HEK293 (cell line): ENCODE data around the gene CDK2.

ENCODE experiments used
- CTCF ChIA-PET: fragments of 350-600 bp; formaldehyde crosslinking; extraction: SDS; loops from one replicate; lab custom pipeline; 2021; ENCODE audit warnings: antibody characterized with exemption; lab: Yijun Ruan, JAX
- POLR2A ChIA-PET: fragments of 300-600 bp; formaldehyde crosslinking; extraction: SDS; loops from one replicate; lab custom pipeline; 2020; ENCODE audit warnings: antibody characterized with exemption, inconsistent platforms; lab: Yijun Ruan, JAX
- H3K27ac ChIP-seq: fragments of 200-500 bp; sonication (Bioruptor generic); 2 replicates; pipeline ENCODE4 v1.5.1; 2014; ENCODE audit warnings: low read depth, low read length, control low read depth, inconsistent platforms; ENCODE audit errors: extremely low read depth
- H3K36me3 ChIP-seq, 2 experiments: fragments of 200-500 bp in 1 of 2; sonication (Bioruptor generic) in 1 of 2; 1 replicate in 1 of 2; 2 replicates in 1 of 2; pipeline ENCODE4 v1.5.1; 2014 to 2017; ENCODE audit warnings: inconsistent platforms in 2 of 2, low read length in 2 of 2; ENCODE audit not compliant: control insufficient read depth in 2 of 2, insufficient read depth in 1 of 2
- H3K4me1 ChIP-seq: fragments of 200-500 bp; sonication (Bioruptor generic); 2 replicates; pipeline ENCODE4 v1.5.1; 2014; ENCODE audit warnings: mild to moderate bottlenecking, low read length, inconsistent platforms; ENCODE audit not compliant: control insufficient read depth, insufficient read depth
- H3K4me3 ChIP-seq: 2 replicates; pipeline ENCODE4 v1.5.1; 2011; ENCODE audit warnings: low read depth, mild to moderate bottlenecking, control low read depth, low read length, moderate library complexity
- H3K9me3 ChIP-seq: fragments of 200-500 bp; sonication (Bioruptor generic); 2 replicates; pipeline ENCODE4 v1.5.1; 2014; ENCODE audit warnings: low read depth, low read length, inconsistent platforms; ENCODE audit not compliant: control insufficient read depth, insufficient read depth
- EGR2 ChIP-seq: fragments of 450-650 bp; formaldehyde crosslinking; IDR thresholded peaks from 2 replicates; pipeline ENCODE4 v1.5.1; 2016; ENCODE audit warnings: low read depth, missing biosample characterization, missing genetic modification characterization
- HOXA7 ChIP-seq: sonication (generic); formaldehyde crosslinking; IDR thresholded peaks from 2 replicates; pipeline ENCODE4 v1.8.1; 2022; ENCODE audit warnings: missing genetic modification reagents, borderline replicate concordance
- MYNN ChIP-seq: fragments of 450-650 bp; formaldehyde crosslinking; IDR thresholded peaks from 2 replicates; pipeline ENCODE4 v1.5.1; 2016; ENCODE audit warnings: missing biosample characterization, missing genetic modification characterization, borderline replicate concordance
- SCRT1 ChIP-seq: fragments of 450-650 bp; formaldehyde crosslinking; IDR thresholded peaks from 2 replicates; pipeline ENCODE4 v1.5.1; 2016; ENCODE audit warnings: missing biosample characterization, missing genetic modification characterization, borderline replicate concordance
- SETDB1 ChIP-seq: IDR thresholded peaks from one replicate; pipeline ENCODE4 v1.6.1; 2017; ENCODE audit warnings: mild to moderate bottlenecking, low read length, moderate library complexity, mixed read lengths; ENCODE audit not compliant: insufficient read length
- TRIM28 ChIP-seq: IDR thresholded peaks from 2 replicates; pipeline ENCODE4 v1.6.1; 2011; ENCODE audit warnings: low read length, control low read depth, borderline replicate concordance
- ZBTB17 ChIP-seq: fragments of 450-650 bp; formaldehyde crosslinking; IDR thresholded peaks from 2 replicates; pipeline ENCODE4 v1.5.1; 2016; ENCODE audit warnings: missing biosample characterization, missing genetic modification characterization
- ZFP3 ChIP-seq: fragments of 450-650 bp; formaldehyde crosslinking; IDR thresholded peaks from 2 replicates; pipeline ENCODE4 v1.5.1; 2016; ENCODE audit warnings: low read depth, missing biosample characterization, missing genetic modification characterization
- ZNF146 ChIP-seq: fragments of 450-650 bp; formaldehyde crosslinking; IDR thresholded peaks from 2 replicates; pipeline ENCODE4 v1.5.1; 2016; ENCODE audit warnings: missing biosample characterization, missing genetic modification characterization
- ZNF157 ChIP-seq: fragments of 450-650 bp; formaldehyde crosslinking; IDR thresholded peaks from 2 replicates; pipeline ENCODE4 v1.5.1; 2016; ENCODE audit warnings: missing biosample characterization, missing genetic modification characterization
- ZNF211 ChIP-seq: fragments of 450-650 bp; formaldehyde crosslinking; IDR thresholded peaks from 2 replicates; pipeline ENCODE4 v1.5.1; 2016; ENCODE audit warnings: low read depth, missing biosample characterization, missing genetic modification characterization
- ZNF223 ChIP-seq: fragments of 450-650 bp; formaldehyde crosslinking; IDR thresholded peaks from 2 replicates; pipeline ENCODE4 v1.5.1; 2016; ENCODE audit warnings: missing biosample characterization, missing genetic modification characterization
- ZNF248 ChIP-seq: fragments of 450-650 bp; formaldehyde crosslinking; IDR thresholded peaks from 2 replicates; pipeline ENCODE4 v1.5.1; 2017; ENCODE audit warnings: missing biosample characterization, missing genetic modification characterization
- ZNF274 ChIP-seq, 2 experiments: fragments of 200-500 bp in 1 of 2; fragments of 450-650 bp in 1 of 2; sonication (Bioruptor generic) in 1 of 2; formaldehyde crosslinking in 1 of 2; IDR thresholded peaks; 2 replicates each; pipeline versions ENCODE4 v1.5.1 to v1.6.1; 2014 to 2016; ENCODE audit warnings: borderline replicate concordance in 1 of 2, inconsistent platforms in 1 of 2, low read length in 1 of 2, missing biosample characterization in 1 of 2, missing genetic modification characterization in 1 of 2
- ZNF311 ChIP-seq: fragments of 450-650 bp; formaldehyde crosslinking; IDR thresholded peaks from 2 replicates; pipeline ENCODE4 v1.5.1; 2017; ENCODE audit warnings: missing biosample characterization, missing genetic modification characterization, borderline replicate concordance
- ZNF366 ChIP-seq: fragments of 450-650 bp; formaldehyde crosslinking; conservative IDR thresholded peaks from 2 replicates; pipeline ENCODE4 v1.5.1; 2016; ENCODE audit warnings: missing biosample characterization, missing genetic modification characterization
- ZNF394 ChIP-seq: fragments of 450-650 bp; formaldehyde crosslinking; IDR thresholded peaks from 2 replicates; pipeline ENCODE4 v1.5.1; 2016; ENCODE audit warnings: missing biosample characterization, missing genetic modification characterization, mild to moderate bottlenecking, moderate library complexity, borderline replicate concordance
- ZNF416 ChIP-seq: fragments of 450-650 bp; formaldehyde crosslinking; IDR thresholded peaks from 2 replicates; pipeline ENCODE4 v1.5.1; 2016; ENCODE audit warnings: missing biosample characterization, missing genetic modification characterization
- ZNF629 ChIP-seq: fragments of 450-650 bp; formaldehyde crosslinking; IDR thresholded peaks from 2 replicates; pipeline ENCODE4 v1.5.1; 2017; ENCODE audit warnings: missing biosample characterization, missing genetic modification characterization
- TF ChIP-seq, protein P1 (sequence below): fragments of 450-650 bp; formaldehyde crosslinking; IDR thresholded peaks from 2 replicates; pipeline ENCODE4 v1.5.1; 2016; ENCODE audit warnings: missing biosample characterization, missing genetic modification characterization
- TF ChIP-seq, protein P2 (sequence below): fragments of 450-650 bp; formaldehyde crosslinking; IDR thresholded peaks from 2 replicates; pipeline ENCODE4; 2016; ENCODE audit warnings: missing biosample characterization, missing genetic modification characterization
- TF ChIP-seq, protein P3 (sequence below): fragments of 450-650 bp; formaldehyde crosslinking; IDR thresholded peaks from 2 replicates; pipeline ENCODE4 v1.5.1; 2016; ENCODE audit warnings: missing biosample characterization, missing genetic modification characterization
- TF ChIP-seq, protein P4 (sequence below): fragments of 450-650 bp; formaldehyde crosslinking; IDR thresholded peaks from 2 replicates; pipeline ENCODE4 v1.5.1; 2017; ENCODE audit warnings: missing biosample characterization, missing genetic modification characterization
- TF ChIP-seq, protein P5 (sequence below): fragments of 450-650 bp; IDR thresholded peaks from 2 replicates; pipeline ENCODE4 v1.5.1; 2018; ENCODE audit warnings: missing biosample characterization, missing genetic modification characterization
- TF ChIP-seq, protein P6 (sequence below): fragments of 450-650 bp; formaldehyde crosslinking; IDR thresholded peaks from 2 replicates; pipeline ENCODE4 v1.5.1; 2016; ENCODE audit warnings: missing biosample characterization, missing genetic modification characterization, borderline replicate concordance

Gene CDK2

DNA sequence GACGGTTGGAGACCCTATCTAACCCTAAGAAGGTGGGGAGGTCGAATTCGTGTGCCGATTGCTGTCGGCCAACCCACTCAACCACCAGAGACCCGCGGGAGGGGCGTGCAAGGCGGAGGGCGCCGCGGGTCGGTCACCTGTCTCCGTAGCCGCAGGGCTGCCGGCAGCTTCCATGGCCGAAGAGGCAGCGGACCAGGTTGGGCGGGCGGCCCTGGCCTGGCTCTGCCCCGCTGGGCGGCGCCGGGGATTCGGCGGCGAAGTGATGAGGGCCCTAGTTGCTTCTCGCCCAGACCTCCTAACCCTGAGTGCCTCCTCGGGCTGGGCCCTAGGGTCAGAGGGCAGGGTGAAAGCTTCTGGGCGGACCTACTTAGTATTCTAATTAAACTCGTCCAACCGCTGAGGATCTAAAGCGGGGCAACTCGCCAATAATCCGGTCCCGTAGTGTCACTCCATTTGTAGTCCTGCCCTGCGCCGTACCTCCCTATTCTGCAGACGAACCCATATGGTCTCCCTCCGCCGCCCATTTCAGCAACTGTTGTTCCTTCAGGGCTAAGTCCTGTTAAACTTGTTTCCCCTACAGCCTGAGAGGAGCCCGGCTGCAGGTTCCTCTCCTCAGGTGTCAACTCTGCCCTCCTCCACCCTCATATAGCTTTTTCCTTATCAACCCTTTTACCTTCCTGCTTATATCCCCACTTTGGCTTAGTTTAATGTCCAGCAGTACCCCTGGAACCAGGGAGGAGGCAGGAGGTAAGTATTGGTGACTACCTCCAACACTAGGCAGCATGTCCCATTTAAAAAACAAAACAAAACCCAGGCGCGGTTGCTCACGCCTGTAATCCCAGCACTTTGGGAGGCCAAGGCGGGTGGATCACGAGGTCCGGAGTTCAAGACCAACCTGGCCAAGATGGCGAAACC is 38.8 kb upstream of the CDK2 start, which contains the start of gene PYM1 (continued):
- TF ChIP-seq, protein P1, sequence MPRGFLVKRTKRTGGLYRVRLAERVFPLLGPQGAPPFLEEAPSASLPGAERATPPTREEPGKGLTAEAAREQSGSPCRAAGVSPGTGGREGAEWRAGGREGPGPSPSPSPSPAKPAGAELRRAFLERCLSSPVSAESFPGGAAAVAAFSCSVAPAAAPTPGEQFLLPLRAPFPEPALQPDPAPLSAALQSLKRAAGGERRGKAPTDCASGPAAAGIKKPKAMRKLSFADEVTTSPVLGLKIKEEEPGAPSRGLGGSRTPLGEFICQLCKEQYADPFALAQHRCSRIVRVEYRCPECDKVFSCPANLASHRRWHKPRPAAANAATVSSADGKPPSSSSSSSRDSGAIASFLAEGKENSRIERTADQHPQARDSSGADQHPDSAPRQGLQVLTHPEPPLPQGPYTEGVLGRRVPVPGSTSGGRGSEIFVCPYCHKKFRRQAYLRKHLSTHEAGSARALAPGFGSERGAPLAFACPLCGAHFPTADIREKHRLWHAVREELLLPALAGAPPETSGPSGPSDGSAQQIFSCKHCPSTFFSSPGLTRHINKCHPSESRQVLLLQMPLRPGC: no peak
- TF ChIP-seq ZNF146 (tag by site-specific recombination): no peak
- no peak for TF ChIP-seq ZNF223 (tag by site-specific recombination)
- no peak for TF ChIP-seq ZNF416
- TF ChIP-seq ZNF211: no peak
- TF ChIP-seq SETDB1: no peak
- no peak for TF ChIP-seq ZNF311 (tag by site-specific recombination)
- no peak for TF ChIP-seq ZNF248 (tag by site-specific recombination)
- TF ChIP-seq, protein P2, sequence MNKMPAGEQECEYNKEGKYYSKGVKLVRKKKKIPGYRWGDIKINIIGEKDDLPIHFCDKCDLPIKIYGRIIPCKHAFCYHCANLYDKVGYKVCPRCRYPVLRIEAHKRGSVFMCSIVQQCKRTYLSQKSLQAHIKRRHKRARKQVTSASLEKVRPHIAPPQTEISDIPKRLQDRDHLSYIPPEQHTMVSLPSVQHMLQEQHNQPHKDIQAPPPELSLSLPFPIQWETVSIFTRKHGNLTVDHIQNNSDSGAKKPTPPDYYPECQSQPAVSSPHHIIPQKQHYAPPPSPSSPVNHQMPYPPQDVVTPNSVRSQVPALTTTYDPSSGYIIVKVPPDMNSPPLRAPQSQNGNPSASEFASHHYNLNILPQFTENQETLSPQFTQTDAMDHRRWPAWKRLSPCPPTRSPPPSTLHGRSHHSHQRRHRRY (tag by site-specific recombination): no peak
- TF ChIP-seq EGR2 (tag by site-specific recombination): no peak
- TF ChIP-seq, protein P3, sequence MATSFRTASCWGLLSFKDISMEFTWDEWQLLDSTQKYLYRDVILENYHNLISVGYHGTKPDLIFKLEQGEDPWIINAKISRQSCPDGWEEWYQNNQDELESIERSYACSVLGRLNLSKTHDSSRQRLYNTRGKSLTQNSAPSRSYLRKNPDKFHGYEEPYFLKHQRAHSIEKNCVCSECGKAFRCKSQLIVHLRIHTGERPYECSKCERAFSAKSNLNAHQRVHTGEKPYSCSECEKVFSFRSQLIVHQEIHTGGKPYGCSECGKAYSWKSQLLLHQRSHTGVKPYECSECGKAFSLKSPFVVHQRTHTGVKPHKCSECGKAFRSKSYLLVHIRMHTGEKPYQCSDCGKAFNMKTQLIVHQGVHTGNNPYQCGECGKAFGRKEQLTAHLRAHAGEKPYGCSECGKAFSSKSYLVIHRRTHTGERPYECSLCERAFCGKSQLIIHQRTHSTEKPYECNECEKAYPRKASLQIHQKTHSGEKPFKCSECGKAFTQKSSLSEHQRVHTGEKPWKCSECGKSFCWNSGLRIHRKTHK: no peak
- no peak for TF ChIP-seq HOXA7
- TF ChIP-seq, protein P4, sequence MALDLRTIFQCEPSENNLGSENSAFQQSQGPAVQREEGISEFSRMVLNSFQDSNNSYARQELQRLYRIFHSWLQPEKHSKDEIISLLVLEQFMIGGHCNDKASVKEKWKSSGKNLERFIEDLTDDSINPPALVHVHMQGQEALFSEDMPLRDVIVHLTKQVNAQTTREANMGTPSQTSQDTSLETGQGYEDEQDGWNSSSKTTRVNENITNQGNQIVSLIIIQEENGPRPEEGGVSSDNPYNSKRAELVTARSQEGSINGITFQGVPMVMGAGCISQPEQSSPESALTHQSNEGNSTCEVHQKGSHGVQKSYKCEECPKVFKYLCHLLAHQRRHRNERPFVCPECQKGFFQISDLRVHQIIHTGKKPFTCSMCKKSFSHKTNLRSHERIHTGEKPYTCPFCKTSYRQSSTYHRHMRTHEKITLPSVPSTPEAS (tag by site-specific recombination): no peak
- TF ChIP-seq ZNF157 (tag by site-specific recombination): no peak
- TF ChIP-seq ZFP3: no peak
- no peak for TF ChIP-seq TRIM28
- peak; percentile 53; the same call in 1 of the 2 replicates for TF ChIP-seq ZBTB17
- no peak for TF ChIP-seq ZNF394 (tag by site-specific recombination)
- TF ChIP-seq MYNN (tag by site-specific recombination): 0 out of 2 replicates have a peak, but pooled peaks have one; percentile 17
- TF ChIP-seq SCRT1: 0 out of 2 replicates have a peak, but pooled peaks have one; percentile 51

DNA sequence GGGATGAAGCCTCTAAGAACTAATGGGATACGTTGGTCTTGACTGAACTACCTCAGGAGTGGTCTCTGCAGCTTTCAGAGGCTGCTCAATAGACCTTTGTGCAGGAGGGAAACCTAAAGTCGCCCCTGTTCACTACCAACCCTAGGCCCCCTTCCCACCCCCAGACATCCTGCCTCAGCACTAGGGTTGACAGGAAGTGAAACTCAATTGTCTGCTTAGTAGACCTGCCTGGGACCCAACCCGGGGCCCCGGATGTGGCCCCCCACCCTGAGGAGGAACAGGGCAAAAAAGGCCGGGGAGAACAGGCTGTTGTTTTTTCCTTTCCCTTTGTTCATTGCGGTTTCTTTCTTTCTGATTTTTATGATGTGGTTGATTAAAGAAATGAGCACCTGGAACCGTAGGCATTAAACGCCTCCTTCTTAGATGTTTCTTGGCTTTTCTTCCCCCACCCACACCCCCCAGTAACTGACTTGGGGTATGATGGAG is 37.3 kb upstream of the CDK2 start:
- H3K9me3 ChIP-seq: no peaks in the 10 kb centered on the region
- peak overlapping the region; percentile 19; the same call in 1 of the 2 replicates for H3K27ac ChIP-seq
- POLR2A ChIA-PET: interaction anchor here (1.0 to 4.4 kb wide), 3 partner anchors 78 to 100 kb away, joined by 3 to 42 read pairs (median 9); partner anchors contain the start of gene DNAJC14
- H3K36me3 ChIP-seq: peaks cover 0 to 6% of the 10 kb centered on the region in 2 experiments; a peak in 2 of 3 replicates
- peaks cover 4% of the 10 kb centered on the region; the same call in 1 of the 2 replicates for H3K4me1 ChIP-seq
- no peak overlapping the region for H3K4me3 ChIP-seq
- CTCF ChIA-PET: interaction anchor here (0.6 to 1.6 kb wide), 6 partner anchors 10 to 133 kb away, joined by 3 to 15 read pairs (median 4); no protein-coding TSS in a partner anchor
- no peak for TF ChIP-seq ZNF629 (tag by site-specific recombination)
- TF ChIP-seq, protein P5, sequence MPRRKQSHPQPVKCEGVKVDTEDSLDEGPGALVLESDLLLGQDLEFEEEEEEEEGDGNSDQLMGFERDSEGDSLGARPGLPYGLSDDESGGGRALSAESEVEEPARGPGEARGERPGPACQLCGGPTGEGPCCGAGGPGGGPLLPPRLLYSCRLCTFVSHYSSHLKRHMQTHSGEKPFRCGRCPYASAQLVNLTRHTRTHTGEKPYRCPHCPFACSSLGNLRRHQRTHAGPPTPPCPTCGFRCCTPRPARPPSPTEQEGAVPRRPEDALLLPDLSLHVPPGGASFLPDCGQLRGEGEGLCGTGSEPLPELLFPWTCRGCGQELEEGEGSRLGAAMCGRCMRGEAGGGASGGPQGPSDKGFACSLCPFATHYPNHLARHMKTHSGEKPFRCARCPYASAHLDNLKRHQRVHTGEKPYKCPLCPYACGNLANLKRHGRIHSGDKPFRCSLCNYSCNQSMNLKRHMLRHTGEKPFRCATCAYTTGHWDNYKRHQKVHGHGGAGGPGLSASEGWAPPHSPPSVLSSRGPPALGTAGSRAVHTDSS (tag by site-specific recombination): no peak
- TF ChIP-seq ZNF366 (tag by site-specific recombination): no peak
- no peak for TF ChIP-seq ZNF274 (IDR thresholded peaks at IDR 0.05; ENCODE audit: low read length)
- TF ChIP-seq ZNF274 (tag by site-specific recombination; IDR thresholded peaks at IDR 0.05; ENCODE audit: borderline replicate concordance): no peak
- TF ChIP-seq, protein P6, sequence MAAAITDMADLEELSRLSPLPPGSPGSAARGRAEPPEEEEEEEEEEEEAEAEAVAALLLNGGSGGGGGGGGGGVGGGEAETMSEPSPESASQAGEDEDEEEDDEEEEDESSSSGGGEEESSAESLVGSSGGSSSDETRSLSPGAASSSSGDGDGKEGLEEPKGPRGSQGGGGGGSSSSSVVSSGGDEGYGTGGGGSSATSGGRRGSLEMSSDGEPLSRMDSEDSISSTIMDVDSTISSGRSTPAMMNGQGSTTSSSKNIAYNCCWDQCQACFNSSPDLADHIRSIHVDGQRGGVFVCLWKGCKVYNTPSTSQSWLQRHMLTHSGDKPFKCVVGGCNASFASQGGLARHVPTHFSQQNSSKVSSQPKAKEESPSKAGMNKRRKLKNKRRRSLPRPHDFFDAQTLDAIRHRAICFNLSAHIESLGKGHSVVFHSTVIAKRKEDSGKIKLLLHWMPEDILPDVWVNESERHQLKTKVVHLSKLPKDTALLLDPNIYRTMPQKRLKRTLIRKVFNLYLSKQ: no peak
